ENCODE measurements around the gene NPTX2. TPM values are rescaled to one million over a fixed set of nuclear protein-coding genes. Genes with fewer than 3 reads are reported as not detected.

NPTX2 gene
- total RNA-seq, 4 donors from 2014 or later = 24.5 to 46.8 (median 39.2) TPM

DNA sequence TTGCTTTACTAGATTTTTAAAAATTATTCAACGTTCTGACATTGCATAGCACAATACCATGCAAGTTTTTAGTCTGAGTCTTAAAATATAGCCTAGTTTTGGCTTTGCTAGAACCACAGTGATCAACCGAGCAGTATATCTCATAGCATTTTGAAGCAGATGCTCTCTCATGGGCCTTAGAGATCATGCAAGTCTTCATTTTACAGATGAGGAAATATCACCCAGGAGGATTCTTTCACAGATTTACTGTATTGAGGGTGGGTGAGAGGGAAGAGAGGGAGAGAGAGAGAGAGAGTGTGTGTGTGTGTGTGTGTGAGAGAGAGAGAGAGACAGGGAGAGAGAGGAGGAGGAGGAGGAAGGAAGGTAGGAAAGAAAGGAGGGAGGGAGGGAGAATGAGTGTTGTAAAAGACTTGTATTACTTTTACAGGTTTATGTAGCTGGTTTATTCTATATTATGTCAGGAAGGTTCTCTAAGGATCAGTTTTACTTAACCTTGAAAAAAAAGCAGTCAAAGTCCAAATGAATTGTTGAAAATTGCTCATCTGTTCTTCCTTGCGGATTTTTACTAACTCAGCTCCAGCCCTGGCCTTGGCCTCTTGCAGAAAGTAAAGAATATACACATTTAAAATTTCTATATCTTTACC, 14.2 kb upstream of the NPTX2 start:
- H3K9me3 ChIP-seq = no peaks in the 10 kb centered on the region
- 60 to 66% methylated on average over 3 of the region's 3 CpGs for WGBS, 2 donors

DNA sequence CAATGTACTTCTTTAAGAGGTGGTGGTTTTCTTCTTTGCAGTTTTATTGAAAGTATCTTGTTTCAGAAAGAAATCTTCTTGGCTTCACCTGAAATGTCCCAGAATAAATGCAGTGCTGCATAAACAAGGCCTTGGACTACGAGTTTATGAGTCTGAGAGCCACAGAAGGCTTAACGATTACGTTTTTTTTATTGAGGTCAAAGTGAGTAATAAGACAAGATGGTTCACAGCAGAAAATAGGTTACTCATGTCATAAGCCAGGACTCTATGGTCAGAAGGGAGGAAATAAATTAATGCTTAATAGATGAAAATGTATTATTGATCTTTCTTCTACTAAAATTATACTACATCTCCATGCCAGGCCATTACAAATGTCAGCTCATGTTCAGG, 13.7 kb upstream of the NPTX2 start:
- H3K36me3 ChIP-seq = no peaks in the 10 kb centered on the region
- 53 to 63% methylated on average over 3 of the region's 3 CpGs for WGBS, 2 donors
- TF ChIP-seq EP300 (IDR thresholded peaks at IDR 0.05) = no peak
- TF ChIP-seq, protein P1, sequence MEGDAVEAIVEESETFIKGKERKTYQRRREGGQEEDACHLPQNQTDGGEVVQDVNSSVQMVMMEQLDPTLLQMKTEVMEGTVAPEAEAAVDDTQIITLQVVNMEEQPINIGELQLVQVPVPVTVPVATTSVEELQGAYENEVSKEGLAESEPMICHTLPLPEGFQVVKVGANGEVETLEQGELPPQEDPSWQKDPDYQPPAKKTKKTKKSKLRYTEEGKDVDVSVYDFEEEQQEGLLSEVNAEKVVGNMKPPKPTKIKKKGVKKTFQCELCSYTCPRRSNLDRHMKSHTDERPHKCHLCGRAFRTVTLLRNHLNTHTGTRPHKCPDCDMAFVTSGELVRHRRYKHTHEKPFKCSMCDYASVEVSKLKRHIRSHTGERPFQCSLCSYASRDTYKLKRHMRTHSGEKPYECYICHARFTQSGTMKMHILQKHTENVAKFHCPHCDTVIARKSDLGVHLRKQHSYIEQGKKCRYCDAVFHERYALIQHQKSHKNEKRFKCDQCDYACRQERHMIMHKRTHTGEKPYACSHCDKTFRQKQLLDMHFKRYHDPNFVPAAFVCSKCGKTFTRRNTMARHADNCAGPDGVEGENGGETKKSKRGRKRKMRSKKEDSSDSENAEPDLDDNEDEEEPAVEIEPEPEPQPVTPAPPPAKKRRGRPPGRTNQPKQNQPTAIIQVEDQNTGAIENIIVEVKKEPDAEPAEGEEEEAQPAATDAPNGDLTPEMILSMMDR (IDR thresholded peaks at IDR 0.05) = no peak
- no peak for TF ChIP-seq POLR2A (IDR thresholded peaks at IDR 0.05)
- H3K9me3 ChIP-seq = no peaks in the 10 kb centered on the region
- DNase-seq (ENCODE audit: low spot score in 2 of 2) = no peak
- no peak overlapping the region for H3K4me3 ChIP-seq
- no peaks in the 10 kb centered on the region for H3K4me1 ChIP-seq
- no peak overlapping the region for H3K27ac ChIP-seq
- H3K27me3 ChIP-seq = no peaks in the 10 kb centered on the region

More for the DNA sequence above, 14.2 kb upstream of the NPTX2 start:
- Histone ChIP-seq H3K27ac (no peak overlapping the region), H3K4me1 (no peaks in the 10 kb centered on the region), H3K27me3 (no peaks in the 10 kb centered on the region), H3K36me3 (no peaks in the 10 kb centered on the region), H3K4me3 (no peak overlapping the region)
- no peak for DNase-seq (ENCODE audit: low spot score in 2 of 2)
- TF ChIP-seq EP300 (IDR thresholded peaks at IDR 0.05) (no peak), POLR2A (IDR thresholded peaks at IDR 0.05) (no peak)
- TF ChIP-seq, protein P1 (IDR thresholded peaks at IDR 0.05) = no peak

DNA sequence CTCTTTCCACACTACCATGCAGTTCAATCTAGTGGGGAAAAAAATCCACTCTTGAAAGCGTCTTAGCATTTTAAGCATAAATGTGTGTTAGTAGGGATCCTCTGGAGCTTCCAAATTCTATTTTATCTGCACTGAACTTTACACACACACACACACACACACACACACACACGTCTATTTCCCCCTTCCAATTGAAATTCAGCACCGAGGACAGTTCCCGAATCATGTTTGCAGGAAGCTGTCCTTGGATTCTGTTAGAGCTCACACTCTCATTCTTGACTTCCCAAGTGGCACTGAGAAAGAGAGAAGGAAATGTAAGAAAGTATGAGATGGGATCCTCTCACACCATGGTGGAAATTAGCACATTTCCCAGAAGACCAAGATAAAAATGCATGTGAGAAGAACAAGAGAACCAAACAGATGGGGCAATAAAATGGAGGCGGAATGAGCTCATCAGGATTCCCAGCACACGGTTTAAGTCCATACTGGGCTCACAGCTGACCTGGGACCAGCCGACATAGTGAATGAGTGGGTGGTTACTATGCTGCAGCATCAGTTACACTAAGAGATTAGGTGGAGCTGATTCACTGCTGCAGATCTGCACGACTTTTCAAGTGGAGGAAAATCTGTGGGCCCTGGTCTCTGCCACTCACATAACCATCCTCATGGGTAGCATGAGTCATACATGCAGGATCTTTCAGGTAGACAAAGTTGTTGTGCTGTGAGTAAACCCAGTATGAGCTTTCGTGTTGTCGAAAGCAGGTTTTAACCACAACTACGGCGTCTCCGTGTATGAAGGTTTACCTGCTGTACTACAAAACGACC, 3.3 kb upstream of the NPTX2 start:
- H3K4me1 ChIP-seq = peaks cover 0 to 22% (median 0%) of the 10 kb centered on the region in 4 donors
- H3K36me3 ChIP-seq = no peaks in the 10 kb centered on the region
- no peaks in the 10 kb centered on the region for H3K9me3 ChIP-seq
- H3K4me3 ChIP-seq = no peak overlapping the region
- WGBS, 2 donors = 53 to 57% methylated on average over 14 of the region's 14 CpGs
- H3K27me3 ChIP-seq = peaks cover 0 to 18% of the 10 kb centered on the region in 2 donors
- TF ChIP-seq, protein P1 (IDR thresholded peaks at IDR 0.05) = no peak
- TF ChIP-seq EP300 (IDR thresholded peaks at IDR 0.05) = no peak
- no peak for TF ChIP-seq POLR2A (IDR thresholded peaks at IDR 0.05)
- no peak for DNase-seq (ENCODE audit: low spot score in 2 of 2)
- no peak overlapping the region for H3K27ac ChIP-seq

DNA sequence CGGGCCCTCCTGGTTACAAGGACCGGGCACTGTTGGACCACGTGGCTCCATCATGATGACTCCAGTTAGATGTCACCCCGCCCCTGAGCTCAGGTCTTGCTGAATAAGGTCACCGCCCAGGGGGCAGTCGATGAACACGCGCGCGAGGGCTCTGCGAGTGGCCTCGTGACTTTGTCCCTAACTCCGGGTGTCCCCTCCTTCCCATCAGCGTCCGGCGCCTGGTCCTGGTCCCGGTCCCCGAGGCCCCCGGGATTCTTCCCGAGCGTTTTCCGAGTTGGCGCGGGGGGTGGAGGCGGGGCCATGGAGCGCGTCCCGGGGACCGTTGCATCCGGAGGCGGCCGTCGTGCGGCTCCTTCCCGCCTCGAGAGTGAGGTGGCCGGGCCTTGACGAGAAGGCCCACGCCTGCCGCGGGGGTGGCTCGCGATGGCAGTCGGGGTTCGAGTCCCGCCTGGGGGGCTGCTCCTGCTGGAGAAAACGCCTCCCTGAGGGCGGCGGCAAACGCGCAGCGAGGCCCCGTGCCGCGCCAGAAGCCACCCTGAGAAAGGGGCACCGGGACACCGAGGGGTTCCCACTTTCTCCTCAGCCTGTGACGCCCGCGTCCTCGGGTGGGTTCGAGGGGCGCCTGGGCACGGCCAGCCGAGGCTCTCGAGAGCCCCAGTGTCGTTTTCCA, 569 bp upstream of the NPTX2 start:
- Histone ChIP-seq H3K4me1 (peaks cover 0 to 31% (median 0%) of the 10 kb centered on the region in 4 donors), H3K27ac (peak overlapping the region in 1 of 4 donors; percentile 79), H3K9me3 (no peaks in the 10 kb centered on the region), H3K36me3 (peaks cover 0 to 9% (median 0%) of the 10 kb centered on the region in 3 donors), H3K4me3 (peak overlapping the region in 3 of 4 donors; percentile 6 to 59 (median 15)), H3K27me3 (peaks cover 0 to 24% of the 10 kb centered on the region in 2 donors)
- DNase-seq (ENCODE audit: low spot score in 2 of 2) = no peak
- no peak for TF ChIP-seq POLR2A (IDR thresholded peaks at IDR 0.05)
- TF ChIP-seq, protein P1 (IDR thresholded peaks at IDR 0.05) = no peak
- TF ChIP-seq EP300 (IDR thresholded peaks at IDR 0.05) = no peak
- WGBS, 2 donors = 5 to 8% methylated on average over 38 to 43 of the region's 67 CpGs
